Measurements from ENCODE around the gene IL11RA. TPM values are rescaled to one million over a fixed set of nuclear protein-coding genes. Genes with fewer than 3 reads are reported as not detected.
A peak's percentile ranks its signal among the peaks of the same experiment; 100 is the strongest.

The IL11RA gene
- total RNA-seq, 5 donors from 2014 or later (not counting 1 experiment from before 2014, with no cell fraction given): 166 to 220 (median 180) TPM

DNA sequence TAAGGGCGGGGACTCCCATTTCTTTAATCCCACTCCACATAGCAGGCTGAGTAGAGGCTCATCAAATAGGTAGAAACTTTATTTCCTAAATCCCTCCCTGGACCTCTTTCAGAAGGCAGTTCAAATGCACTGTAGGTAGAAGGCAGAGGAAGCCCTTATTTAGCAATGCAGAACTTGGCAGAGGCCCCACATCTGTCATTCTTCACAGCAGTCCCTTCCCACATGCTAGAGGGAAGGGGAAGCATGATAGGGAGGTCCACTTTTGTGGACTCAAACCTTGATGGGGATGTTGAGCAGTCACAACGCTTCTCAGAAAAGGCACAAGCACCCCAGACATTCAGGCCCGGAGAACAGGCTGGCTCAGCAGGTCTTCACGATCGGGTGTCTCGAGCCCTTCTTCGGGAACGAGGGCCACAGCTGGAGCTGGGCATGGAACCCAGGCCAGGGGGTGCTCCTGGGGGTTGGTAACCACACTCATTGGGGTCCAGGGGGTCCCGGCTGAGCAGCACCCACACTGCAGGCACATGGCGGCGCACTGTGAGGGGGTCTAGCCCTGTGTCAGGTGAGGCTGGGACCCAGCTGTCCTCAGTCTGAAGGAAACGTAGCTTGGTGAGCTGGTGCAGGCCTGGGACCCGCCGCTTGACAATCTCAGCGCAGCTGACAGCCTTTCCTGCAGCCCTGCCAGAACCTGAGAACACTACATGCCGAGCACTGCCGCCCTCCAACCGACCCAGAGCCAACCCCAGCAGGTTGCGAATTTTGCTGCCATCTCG, 41.4 kb upstream of the IL11RA start:
- CTCF ChIA-PET: interaction anchor here (0.8 to 1.3 kb wide), 2 partner anchors 24 to 29 kb away, joined by 3 to 4 read pairs; no protein-coding TSS in a partner anchor
- WGBS (ENCODE audit: insufficient coverage): 97% methylated on average over 18 of the region's 20 CpGs
- H3K36me3 Mint-ChIP-seq: peaks cover 11% of the 10 kb centered on the region

DNA sequence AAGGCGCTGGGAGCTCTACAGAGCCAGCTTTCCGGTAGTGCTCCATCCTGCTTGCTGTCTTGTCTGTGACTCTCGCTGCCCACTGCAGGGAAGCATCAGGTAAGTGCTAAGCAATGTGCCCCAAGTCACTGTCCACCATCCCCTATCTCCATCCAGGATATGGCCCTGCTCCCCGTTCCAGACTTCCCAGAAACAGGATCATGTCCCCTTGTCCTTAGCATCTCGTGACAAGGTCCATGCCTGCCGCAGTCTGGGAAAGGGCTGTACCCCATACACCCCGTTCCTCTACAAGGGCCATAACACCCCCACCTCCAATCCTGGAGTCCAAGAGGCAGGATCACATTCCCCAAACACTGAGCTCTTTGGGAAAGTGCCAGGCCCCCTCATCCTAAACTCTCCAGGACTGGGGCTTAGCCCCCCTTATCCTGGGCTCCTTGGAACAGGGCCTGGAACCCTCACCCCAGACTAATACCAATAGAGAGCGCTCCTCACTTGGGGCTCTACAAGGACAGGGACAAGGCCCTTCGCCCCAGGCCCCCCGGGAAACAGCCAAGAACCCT, 40.7 kb upstream of the IL11RA start:
- Mint-ChIP-seq H3K4me3 (peak overlapping the region; percentile 79 to 89 (median 80)), H3K9me3 (no peaks in the 10 kb centered on the region), H3K27ac (peak overlapping the region; percentile 90 to 94), H3K4me1 (peaks cover 19 to 28% (median 25%) of the 10 kb centered on the region in 3 donors), H3K27me3 (no peaks in the 10 kb centered on the region), H3K36me3 (peaks cover 18% of the 10 kb centered on the region)
- Histone ChIP-seq H3K27me3 (replicated peaks in 1 of 2; ENCODE audit: control insufficient read depth in 2 of 2, extremely low read depth in 1 of 2, insufficient read depth in 2 of 2, low read length in 1 of 2) (no peaks in the 10 kb centered on the region), H3K4me1 (ENCODE audit: control insufficient read depth in 1 of 2, extremely low read depth in 1 of 2, insufficient read depth in 2 of 2, low read length in 2 of 2) (peaks cover 3 to 26% of the 10 kb centered on the region in 2 experiments), H3K36me3 (ENCODE audit: control insufficient read depth in 2 of 2, extremely low read depth in 1 of 2, insufficient read depth in 1 of 2, low read length in 1 of 2) (peaks cover 0 to 22% of the 10 kb centered on the region in 2 donors), H3K4me3 (ENCODE audit: control insufficient read depth in 1 of 2, extremely low read depth in 1 of 2, low read length in 1 of 2) (peak overlapping the region; percentile 71 to 94), H3K27ac (ENCODE audit: low read length) (peak overlapping the region; percentile 89), H3K9me3 (no peaks in the 10 kb centered on the region)
- ATAC-seq (replicated peaks in 1 of 4): peak in 3 of 4 experiments; percentile 1 to 10 (median 6)
- ChIA-PET POLR2A (interaction anchor here in 1 of 2 donors (0.6 kb wide), 1 partner anchor 149 kb away, joined by 5 read pairs; no protein-coding TSS in a partner anchor), CTCF (interaction anchor here (0.8 to 1.3 kb wide), 2 partner anchors 23 to 29 kb away, joined by 3 to 4 read pairs; no protein-coding TSS in a partner anchor)
- WGBS (ENCODE audit: insufficient coverage): 61% methylated on average over 10 of the region's 10 CpGs
- DNase-seq: peak in 2 of 35 experiments; percentile 14 to 24

More for the DNA sequence above, 41.4 kb upstream of the IL11RA start:
- Histone ChIP-seq H3K4me3 (ENCODE audit: control insufficient read depth in 1 of 2, extremely low read depth in 1 of 2, low read length in 1 of 2) (peak overlapping the region in 1 of 2 donors; percentile 71), H3K9me3 (no peaks in the 10 kb centered on the region), H3K4me1 (ENCODE audit: control insufficient read depth in 1 of 2, extremely low read depth in 1 of 2, insufficient read depth in 2 of 2, low read length in 2 of 2) (peaks cover 3 to 26% of the 10 kb centered on the region in 2 experiments), H3K27ac (ENCODE audit: low read length) (no peak overlapping the region), H3K36me3 (ENCODE audit: control insufficient read depth in 2 of 2, extremely low read depth in 1 of 2, insufficient read depth in 1 of 2, low read length in 1 of 2) (peaks cover 0 to 15% of the 10 kb centered on the region in 2 donors), H3K27me3 (replicated peaks in 1 of 2; ENCODE audit: control insufficient read depth in 2 of 2, extremely low read depth in 1 of 2, insufficient read depth in 2 of 2, low read length in 1 of 2) (no peaks in the 10 kb centered on the region)
- POLR2A ChIA-PET: interaction anchor here in 1 of 2 donors (0.6 kb wide), 1 partner anchor 148 kb away, joined by 5 read pairs; no protein-coding TSS in a partner anchor
- H3K4me3 Mint-ChIP-seq: peak overlapping the region; percentile 79 to 89 (median 80)
- DNase-seq (no peak), ATAC-seq (replicated peaks in 1 of 4) (no peak)
- no peaks in the 10 kb centered on the region for H3K9me3 Mint-ChIP-seq
- H3K27ac Mint-ChIP-seq: peak overlapping the region in 1 of 2 donors; percentile 36
- H3K4me1 Mint-ChIP-seq: peaks cover 19 to 28% (median 25%) of the 10 kb centered on the region in 3 donors
- no peaks in the 10 kb centered on the region for H3K27me3 Mint-ChIP-seq

DNA sequence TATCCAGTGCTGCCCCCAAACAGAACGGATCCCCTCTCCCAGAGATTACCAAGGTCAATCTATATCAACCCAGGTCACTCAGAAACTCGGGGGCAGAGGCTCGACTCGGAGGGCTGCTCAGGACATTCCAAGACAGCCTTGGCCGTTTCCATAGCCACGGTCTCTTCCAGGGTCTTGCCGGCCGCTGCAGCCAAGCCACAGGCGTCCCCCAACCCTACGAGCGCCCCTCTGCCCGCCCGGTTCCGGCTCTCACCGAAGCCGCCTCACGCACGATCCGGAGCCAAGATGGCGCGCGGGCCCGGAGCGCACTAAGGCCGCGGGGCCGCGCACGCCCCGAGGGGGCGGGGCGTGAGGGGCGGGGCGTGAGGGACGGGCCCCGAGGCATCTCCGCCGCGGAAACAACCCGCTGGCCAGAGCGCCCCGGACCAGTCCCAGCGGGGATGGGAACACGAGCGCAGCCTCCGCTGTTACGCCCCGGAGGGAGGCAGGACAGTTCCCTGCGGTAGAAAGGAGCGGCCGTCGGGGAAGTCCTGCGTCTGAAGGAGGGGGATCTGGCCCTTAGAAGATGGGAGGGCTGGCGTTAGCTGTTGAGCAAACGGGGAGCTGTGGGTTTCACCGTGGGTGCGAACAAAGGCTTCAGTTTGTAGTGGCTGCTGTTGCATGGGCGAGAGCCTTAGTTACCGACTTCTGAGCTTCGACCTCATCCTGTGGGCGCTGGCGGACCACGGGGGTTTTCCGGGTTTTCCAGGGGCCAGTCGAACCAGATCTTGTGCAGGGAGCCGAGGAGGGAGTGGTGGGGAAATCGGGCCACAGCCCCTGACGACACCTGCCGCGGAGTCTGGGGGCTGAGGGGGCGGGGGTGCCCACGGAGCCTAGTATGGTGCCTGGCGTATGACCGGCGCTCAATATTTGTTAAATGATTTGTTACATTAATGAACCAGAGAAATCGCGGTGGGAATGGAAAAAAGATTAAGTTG, 39.9 kb upstream of the IL11RA start, which contains the start of gene RPP25L:
RPP25L (minus strand) TSS at position 287 of the 977 bp plus-strand sequence. CDS start 801 bp downstream, outside the sequence.
- ChIA-PET POLR2A (interaction anchor here in 1 of 2 donors (0.9 kb wide), 1 partner anchor 26 kb away, joined by 3 read pairs; the partner anchor contains the start of gene SIGMAR1), CTCF (interaction anchor here (1.0 to 2.6 kb wide), 5 partner anchors 8 to 53 kb away, joined by 3 to 25 read pairs (median 7); partner anchors contain the start of gene DCTN3 (in 1 of the 2))
- Histone ChIP-seq H3K36me3 (ENCODE audit: control insufficient read depth in 2 of 2, extremely low read depth in 1 of 2, insufficient read depth in 1 of 2, low read length in 1 of 2) (peaks cover 5 to 30% of the 10 kb centered on the region in 2 donors), H3K4me3 (ENCODE audit: control insufficient read depth in 1 of 2, extremely low read depth in 1 of 2, low read length in 1 of 2) (peak within 1 kb of the TSS; percentile 71 to 94), H3K27ac (ENCODE audit: low read length) (peak within 1 kb of the TSS; percentile 89), H3K27me3 (replicated peaks in 1 of 2; ENCODE audit: control insufficient read depth in 2 of 2, extremely low read depth in 1 of 2, insufficient read depth in 2 of 2, low read length in 1 of 2) (no peaks in the 10 kb centered on the region), H3K4me1 (ENCODE audit: control insufficient read depth in 1 of 2, extremely low read depth in 1 of 2, insufficient read depth in 2 of 2, low read length in 2 of 2) (peaks cover 3 to 26% of the 10 kb centered on the region in 2 experiments), H3K9me3 (no peaks in the 10 kb centered on the region)
- peak within 1 kb of the TSS; percentile 79 to 89 (median 80) for H3K4me3 Mint-ChIP-seq
- H3K4me1 Mint-ChIP-seq: peaks cover 19 to 28% (median 25%) of the 10 kb centered on the region in 3 donors
- no peaks in the 10 kb centered on the region for H3K9me3 Mint-ChIP-seq
- peaks cover 25% of the 10 kb centered on the region for H3K36me3 Mint-ChIP-seq
- peak within 1 kb of the TSS; percentile 90 to 94 for H3K27ac Mint-ChIP-seq
- no peaks in the 10 kb centered on the region for H3K27me3 Mint-ChIP-seq
- DNase-seq: peak; percentile 59 to 93 (median 79)
- under 1% methylated on average over 77 of the region's 77 CpGs for WGBS (ENCODE audit: insufficient coverage)
- ATAC-seq (replicated peaks in 1 of 4): peak; percentile 93 to 96 (median 93)

DNA sequence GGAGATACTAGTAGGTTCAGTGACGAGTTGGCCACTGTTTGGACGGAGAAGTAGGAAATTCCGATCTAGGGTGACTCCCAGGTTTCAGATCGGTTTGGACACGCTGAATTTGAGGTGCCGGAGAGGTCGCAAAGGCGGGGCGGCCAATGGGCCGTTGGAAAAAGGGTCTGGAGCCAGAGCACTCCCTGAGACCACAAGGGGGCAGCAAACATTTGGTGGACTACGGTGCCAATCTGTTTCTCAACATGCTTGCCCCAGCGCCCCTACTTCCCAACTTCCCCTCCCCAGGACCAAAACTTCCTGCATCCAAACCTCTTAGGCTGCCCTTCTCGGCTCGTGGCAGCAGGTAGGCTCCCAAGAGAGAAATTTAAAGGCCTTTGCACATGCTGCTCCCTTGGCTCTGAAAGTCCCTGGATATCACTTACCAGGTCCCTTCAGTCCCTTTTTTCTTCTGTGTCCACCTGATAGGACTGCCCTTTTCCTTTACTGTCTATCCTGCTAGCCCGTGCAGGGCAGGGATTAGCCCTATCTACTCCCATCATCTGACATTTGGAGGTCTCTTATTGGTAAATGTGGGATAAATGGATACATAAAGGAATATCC, 39.1 kb upstream of the IL11RA start:
- Histone ChIP-seq H3K27me3 (replicated peaks in 1 of 2; ENCODE audit: control insufficient read depth in 2 of 2, extremely low read depth in 1 of 2, insufficient read depth in 2 of 2, low read length in 1 of 2) (no peaks in the 10 kb centered on the region), H3K4me3 (ENCODE audit: control insufficient read depth in 1 of 2, extremely low read depth in 1 of 2, low read length in 1 of 2) (peak overlapping the region; percentile 70 to 94), H3K27ac (ENCODE audit: low read length) (peak overlapping the region; percentile 55), H3K36me3 (ENCODE audit: control insufficient read depth in 2 of 2, extremely low read depth in 1 of 2, insufficient read depth in 1 of 2, low read length in 1 of 2) (peaks cover 10 to 37% of the 10 kb centered on the region in 2 donors), H3K9me3 (no peaks in the 10 kb centered on the region), H3K4me1 (ENCODE audit: control insufficient read depth in 1 of 2, extremely low read depth in 1 of 2, insufficient read depth in 2 of 2, low read length in 2 of 2) (peaks cover 3 to 26% of the 10 kb centered on the region in 2 experiments)
- ChIA-PET CTCF (interaction anchor here (0.7 to 2.6 kb wide), 8 partner anchors 8 to 71 kb away, joined by 3 to 25 read pairs (median 4); partner anchors contain the start of genes DCTN3 (in 1 of the 2) and SIGMAR1 (in 1 of the 2)), POLR2A (interaction anchor here in 1 of 2 donors (0.9 kb wide), 1 partner anchor 25 kb away, joined by 3 read pairs; the partner anchor contains the start of gene SIGMAR1)
- H3K4me3 Mint-ChIP-seq: peak overlapping the region; percentile 79 to 89 (median 80)
- peak in 28 of 35 experiments; percentile 30 to 84 (median 52) for DNase-seq
- H3K36me3 Mint-ChIP-seq: peaks cover 32% of the 10 kb centered on the region
- no peaks in the 10 kb centered on the region for H3K9me3 Mint-ChIP-seq
- peaks cover 19 to 28% (median 25%) of the 10 kb centered on the region in 3 donors for H3K4me1 Mint-ChIP-seq
- peak; percentile 38 to 47 (median 44) for ATAC-seq (replicated peaks in 1 of 4)
- peak overlapping the region; percentile 79 to 87 for H3K27ac Mint-ChIP-seq
- 2% methylated on average over 13 of the region's 15 CpGs for WGBS (ENCODE audit: insufficient coverage)
- H3K27me3 Mint-ChIP-seq: no peaks in the 10 kb centered on the region

DNA sequence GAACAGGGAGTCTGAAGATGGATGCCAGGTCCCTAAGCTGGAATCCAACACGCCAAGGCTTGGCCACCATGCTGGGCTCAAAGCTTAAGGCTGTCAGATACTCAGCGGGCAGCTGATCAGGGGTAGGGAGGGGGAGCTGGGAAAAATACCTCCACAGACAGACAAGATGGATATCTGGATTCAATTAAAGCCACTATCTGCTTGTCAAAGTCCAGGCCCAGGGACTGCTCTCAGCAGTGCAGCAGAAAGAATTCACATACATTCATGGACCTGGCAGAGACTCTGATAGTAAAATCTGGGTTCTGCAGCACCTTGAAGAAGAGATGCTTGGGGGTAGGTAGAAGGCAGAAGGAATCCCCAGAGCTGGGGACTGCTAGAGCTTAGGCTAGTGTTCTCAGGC, 36.9 kb upstream of the IL11RA start:
- Histone ChIP-seq H3K27ac (ENCODE audit: low read length) (no peak overlapping the region), H3K9me3 (no peaks in the 10 kb centered on the region), H3K4me1 (ENCODE audit: control insufficient read depth in 1 of 2, extremely low read depth in 1 of 2, insufficient read depth in 2 of 2, low read length in 2 of 2) (peaks cover 8 to 33% of the 10 kb centered on the region in 2 experiments), H3K4me3 (ENCODE audit: control insufficient read depth in 1 of 2, extremely low read depth in 1 of 2, low read length in 1 of 2) (no peak overlapping the region), H3K36me3 (ENCODE audit: control insufficient read depth in 2 of 2, extremely low read depth in 1 of 2, insufficient read depth in 1 of 2, low read length in 1 of 2) (peaks cover 10 to 39% of the 10 kb centered on the region in 2 donors), H3K27me3 (replicated peaks in 1 of 2; ENCODE audit: control insufficient read depth in 2 of 2, extremely low read depth in 1 of 2, insufficient read depth in 2 of 2, low read length in 1 of 2) (no peaks in the 10 kb centered on the region)
- ChIA-PET CTCF (interaction anchor here (0.7 to 1.3 kb wide), 3 partner anchors 19 to 156 kb away, joined by 4 to 8 read pairs (median 7); partner anchors contain the start of gene DNAI1 (in 1 of the 2)), POLR2A (no interaction called here)
- Mint-ChIP-seq H3K27me3 (no peaks in the 10 kb centered on the region), H3K27ac (no peak overlapping the region), H3K4me1 (peaks cover 34 to 37% (median 36%) of the 10 kb centered on the region in 3 donors), H3K4me3 (no peak overlapping the region), H3K9me3 (no peaks in the 10 kb centered on the region), H3K36me3 (peaks cover 36% of the 10 kb centered on the region)
- WGBS (ENCODE audit: insufficient coverage): no CpG with 5 or more reads among the region's 2 CpGs
- ATAC-seq (replicated peaks in 1 of 4): no peak
- DNase-seq: no peak

Data from T-cell (primary cell).